Measurements from ENCODE around the gene WHRN.

WHRN gene

GRCh38 chr9:114480746-114481435 lies 24.4 kb downstream of the WHRN start:
- Histone ChIP-seq H3K9me3 (no peaks in the 10 kb centered on the region), H3K4me1 (no peaks in the 10 kb centered on the region), H3K4me3 (no peak overlapping the region), H3K36me3 (replicated peaks) (no peaks in the 10 kb centered on the region), H3K27me3 (ENCODE audit: low read depth) (no peaks in the 10 kb centered on the region)
- no peak for DNase-seq (ENCODE audit: low spot score in 2 of 2)
- in situ Hi-C loops (cut with MboI; ENCODE audit: low sequenced_read_pairs): no loop called here

- in situ Hi-C loops (cut with MboI; ENCODE audit: low sequenced_read_pairs): no loop called here
- no peak for DNase-seq (ENCODE audit: low spot score in 2 of 2)
- Histone ChIP-seq H3K36me3 (replicated peaks) (no peaks in the 10 kb centered on the region), H3K27me3 (ENCODE audit: low read depth) (no peaks in the 10 kb centered on the region), H3K4me3 (no peak overlapping the region), H3K9me3 (no peaks in the 10 kb centered on the region), H3K4me1 (no peaks in the 10 kb centered on the region)
Observed at GRCh38 chr9:114478871-114479270, 26.4 kb downstream of the WHRN start.

DNA sequence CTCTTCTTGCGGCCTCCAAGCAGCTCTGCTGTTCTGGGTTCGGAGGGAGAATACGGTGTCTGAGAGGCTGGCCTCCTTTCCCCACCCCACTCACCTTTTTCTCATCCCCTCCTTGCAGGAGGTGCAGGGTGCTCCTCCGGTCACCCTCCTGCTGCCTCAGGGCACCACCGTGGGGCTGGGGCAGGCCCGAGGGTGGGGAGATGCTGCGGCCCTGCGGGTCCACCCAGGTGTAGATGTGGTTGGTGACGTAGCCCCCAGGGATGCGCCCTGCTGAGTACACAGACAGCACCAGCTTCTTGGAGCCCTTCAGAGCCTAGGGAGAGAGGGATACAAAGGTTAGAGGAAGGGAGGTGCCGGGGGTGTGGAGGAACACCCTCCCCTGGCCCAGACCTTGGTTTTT lies 26.8 kb downstream of the WHRN start:
- Histone ChIP-seq H3K36me3 (replicated peaks) (no peaks in the 10 kb centered on the region), H3K4me1 (no peaks in the 10 kb centered on the region), H3K27me3 (ENCODE audit: low read depth) (no peaks in the 10 kb centered on the region), H3K4me3 (no peak overlapping the region), H3K9me3 (no peaks in the 10 kb centered on the region)
- in situ Hi-C loops (cut with MboI; ENCODE audit: low sequenced_read_pairs): no loop called here
- no peak for DNase-seq (ENCODE audit: low spot score in 2 of 2)

GRCh38 chr9:114477642-114478041 lies 27.6 kb downstream of the WHRN start:
- no peak for DNase-seq (ENCODE audit: low spot score in 2 of 2)
- Histone ChIP-seq H3K4me1 (no peaks in the 10 kb centered on the region), H3K27me3 (ENCODE audit: low read depth) (no peaks in the 10 kb centered on the region), H3K36me3 (replicated peaks) (no peaks in the 10 kb centered on the region), H3K4me3 (no peak overlapping the region), H3K9me3 (no peaks in the 10 kb centered on the region)
- in situ Hi-C loops (cut with MboI; ENCODE audit: low sequenced_read_pairs): no loop called here

GRCh38 chr9:114476891-114477469 lies 28.3 kb downstream of the WHRN start:
- DNase-seq (ENCODE audit: low spot score in 2 of 2): no peak
- in situ Hi-C loops (cut with MboI; ENCODE audit: low sequenced_read_pairs): no loop called here
- no peaks in the 10 kb centered on the region for H3K27me3 ChIP-seq (ENCODE audit: low read depth)
- no peaks in the 10 kb centered on the region for H3K36me3 ChIP-seq (replicated peaks)
- H3K4me1 ChIP-seq: no peaks in the 10 kb centered on the region
- no peaks in the 10 kb centered on the region for H3K9me3 ChIP-seq
- H3K4me3 ChIP-seq: no peak overlapping the region

DNA sequence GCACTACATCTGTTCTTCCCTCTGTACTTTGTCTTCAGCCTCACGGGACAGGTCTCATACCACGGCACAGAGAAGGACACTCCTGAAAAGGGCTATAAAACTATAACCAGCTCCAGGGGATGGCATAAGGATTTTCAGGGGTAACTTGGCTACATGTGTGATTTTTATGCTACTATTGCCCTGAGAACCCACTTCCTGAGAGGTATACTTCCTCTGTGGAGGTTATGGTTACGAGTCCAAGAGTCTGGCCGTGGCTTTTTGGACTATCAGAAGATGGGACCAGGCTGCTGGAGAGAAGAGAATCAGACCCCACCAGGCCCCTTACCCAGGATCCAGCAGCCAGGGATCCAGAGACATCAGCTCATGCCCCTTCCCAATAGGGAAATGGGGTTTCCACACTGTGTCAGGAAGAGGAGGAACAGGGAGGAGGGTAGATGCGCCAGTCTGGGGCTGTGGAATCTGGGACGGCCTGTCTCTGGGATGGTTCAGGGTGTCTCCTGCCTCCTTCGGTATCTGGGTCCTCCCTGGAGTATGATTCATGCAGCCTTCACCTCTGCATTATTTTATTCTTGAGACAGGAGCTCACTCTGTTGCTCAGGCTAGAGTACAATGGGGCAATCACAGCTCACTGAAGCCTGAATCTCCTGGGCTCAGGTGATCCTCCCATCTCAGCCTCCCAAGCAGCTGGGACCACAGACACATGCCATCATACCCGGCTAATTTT lies 29.7 kb downstream of the WHRN start:
- H3K4me1 ChIP-seq: no peaks in the 10 kb centered on the region
- in situ Hi-C loops (cut with MboI; ENCODE audit: low sequenced_read_pairs): no loop called here
- no peak overlapping the region for H3K4me3 ChIP-seq
- H3K27me3 ChIP-seq (ENCODE audit: low read depth): no peaks in the 10 kb centered on the region
- DNase-seq (ENCODE audit: low spot score in 2 of 2): no peak
- no peaks in the 10 kb centered on the region for H3K36me3 ChIP-seq (replicated peaks)
- H3K9me3 ChIP-seq: no peaks in the 10 kb centered on the region

DNA sequence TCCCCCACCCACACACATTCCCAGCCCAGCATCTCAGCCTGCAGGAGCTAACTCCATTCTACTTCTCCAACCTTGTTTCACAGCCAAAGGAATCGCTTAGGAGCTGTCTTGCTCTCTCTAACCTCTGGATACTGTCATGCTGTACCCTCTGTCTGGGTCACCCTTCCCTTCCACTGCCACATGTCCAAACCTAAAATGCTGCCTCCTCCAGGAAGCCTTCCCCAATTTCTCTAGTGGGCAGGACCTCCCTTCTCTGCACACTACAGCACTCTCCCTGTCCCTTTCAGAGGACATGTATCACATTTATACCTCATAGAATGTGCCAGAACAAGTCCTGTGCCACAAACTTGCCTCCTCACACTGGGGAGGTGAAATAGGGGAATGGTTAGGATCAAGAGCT lies 30.8 kb downstream of the WHRN start:
- no peaks in the 10 kb centered on the region for H3K36me3 ChIP-seq (replicated peaks)
- no peaks in the 10 kb centered on the region for H3K27me3 ChIP-seq (ENCODE audit: low read depth)

DNA sequence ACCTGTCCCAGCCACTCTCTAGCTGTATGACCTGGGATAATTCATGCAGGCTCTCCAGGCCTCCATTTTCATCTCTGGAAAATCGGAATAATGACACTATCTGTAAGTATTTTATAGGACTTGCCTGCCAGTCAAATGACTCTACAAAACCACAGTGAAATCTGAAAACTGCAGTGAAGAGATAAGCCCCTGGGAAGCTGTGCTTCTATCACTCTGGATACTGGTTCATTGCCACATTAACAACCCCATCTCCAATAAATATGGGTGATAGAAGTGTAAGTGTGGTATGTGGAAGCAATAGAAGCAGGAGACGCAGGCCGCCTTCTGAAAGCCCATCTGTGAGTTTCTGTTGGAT lies 31.8 kb downstream of the WHRN start:
- in situ Hi-C loops (cut with MboI; ENCODE audit: low sequenced_read_pairs): no loop called here
- no peak for DNase-seq (ENCODE audit: low spot score in 2 of 2)
- no peak overlapping the region for H3K4me3 ChIP-seq
- no peaks in the 10 kb centered on the region for H3K36me3 ChIP-seq (replicated peaks)
- H3K9me3 ChIP-seq: no peaks in the 10 kb centered on the region
- H3K4me1 ChIP-seq: no peaks in the 10 kb centered on the region
- no peaks in the 10 kb centered on the region for H3K27me3 ChIP-seq (ENCODE audit: low read depth)

More for the DNA sequence above, 30.8 kb downstream of the WHRN start:
- no peak overlapping the region for H3K4me3 ChIP-seq
- in situ Hi-C loops (cut with MboI; ENCODE audit: low sequenced_read_pairs): no loop called here
- H3K4me1 ChIP-seq: no peaks in the 10 kb centered on the region
- H3K9me3 ChIP-seq: no peaks in the 10 kb centered on the region
- no peak for DNase-seq (ENCODE audit: low spot score in 2 of 2)

GRCh38 chr9:114472765-114473446 lies 32.4 kb downstream of the WHRN start:
- no peaks in the 10 kb centered on the region for H3K9me3 ChIP-seq
- in situ Hi-C loops (cut with MboI; ENCODE audit: low sequenced_read_pairs): no loop called here
- no peaks in the 10 kb centered on the region for H3K4me1 ChIP-seq
- H3K27me3 ChIP-seq (ENCODE audit: low read depth): no peaks in the 10 kb centered on the region
- no peak overlapping the region for H3K4me3 ChIP-seq
- no peaks in the 10 kb centered on the region for H3K36me3 ChIP-seq (replicated peaks)
- no peak for DNase-seq (ENCODE audit: low spot score in 2 of 2)

- H3K27me3 ChIP-seq (ENCODE audit: low read depth): no peaks in the 10 kb centered on the region
- in situ Hi-C loops (cut with MboI; ENCODE audit: low sequenced_read_pairs): no loop called here
- H3K9me3 ChIP-seq: no peaks in the 10 kb centered on the region
- DNase-seq (ENCODE audit: low spot score in 2 of 2): no peak
- H3K36me3 ChIP-seq (replicated peaks): no peaks in the 10 kb centered on the region
- no peaks in the 10 kb centered on the region for H3K4me1 ChIP-seq
- no peak overlapping the region for H3K4me3 ChIP-seq
Observed at GRCh38 chr9:114471157-114471556, 34.1 kb downstream of the WHRN start.

DNA sequence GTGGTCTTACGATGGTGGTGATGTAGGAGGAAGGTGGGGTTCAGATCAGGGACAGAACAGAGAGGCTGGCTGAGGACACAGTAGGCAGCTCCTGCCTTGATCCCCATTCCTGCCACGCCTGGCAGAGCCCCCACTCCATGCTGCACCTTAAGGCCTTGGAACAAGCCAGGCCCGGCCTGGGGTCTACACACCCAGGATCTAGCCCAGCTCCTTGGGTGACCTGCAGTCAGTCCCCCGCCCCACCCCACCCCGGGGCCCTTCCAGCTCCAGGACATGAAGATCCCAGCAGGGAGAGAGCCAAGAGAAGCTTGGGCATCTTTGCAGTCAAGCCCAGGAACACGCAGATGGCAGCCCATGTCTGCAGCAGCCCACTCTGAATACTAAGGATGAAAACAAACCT lies 34.7 kb downstream of the WHRN start:
- Histone ChIP-seq H3K4me3 (no peak overlapping the region), H3K36me3 (replicated peaks) (no peaks in the 10 kb centered on the region), H3K27me3 (ENCODE audit: low read depth) (no peaks in the 10 kb centered on the region), H3K9me3 (no peaks in the 10 kb centered on the region), H3K4me1 (no peaks in the 10 kb centered on the region)
- DNase-seq (ENCODE audit: low spot score in 2 of 2): no peak
- in situ Hi-C loops (cut with MboI; ENCODE audit: low sequenced_read_pairs): no loop called here

GRCh38 chr9:114470121-114470520 lies 35.2 kb downstream of the WHRN start:
- Histone ChIP-seq H3K4me1 (no peaks in the 10 kb centered on the region), H3K27me3 (ENCODE audit: low read depth) (no peaks in the 10 kb centered on the region), H3K9me3 (no peaks in the 10 kb centered on the region), H3K4me3 (no peak overlapping the region), H3K36me3 (replicated peaks) (no peaks in the 10 kb centered on the region)
- in situ Hi-C loops (cut with MboI; ENCODE audit: low sequenced_read_pairs): no loop called here
- no peak for DNase-seq (ENCODE audit: low spot score in 2 of 2)

DNA sequence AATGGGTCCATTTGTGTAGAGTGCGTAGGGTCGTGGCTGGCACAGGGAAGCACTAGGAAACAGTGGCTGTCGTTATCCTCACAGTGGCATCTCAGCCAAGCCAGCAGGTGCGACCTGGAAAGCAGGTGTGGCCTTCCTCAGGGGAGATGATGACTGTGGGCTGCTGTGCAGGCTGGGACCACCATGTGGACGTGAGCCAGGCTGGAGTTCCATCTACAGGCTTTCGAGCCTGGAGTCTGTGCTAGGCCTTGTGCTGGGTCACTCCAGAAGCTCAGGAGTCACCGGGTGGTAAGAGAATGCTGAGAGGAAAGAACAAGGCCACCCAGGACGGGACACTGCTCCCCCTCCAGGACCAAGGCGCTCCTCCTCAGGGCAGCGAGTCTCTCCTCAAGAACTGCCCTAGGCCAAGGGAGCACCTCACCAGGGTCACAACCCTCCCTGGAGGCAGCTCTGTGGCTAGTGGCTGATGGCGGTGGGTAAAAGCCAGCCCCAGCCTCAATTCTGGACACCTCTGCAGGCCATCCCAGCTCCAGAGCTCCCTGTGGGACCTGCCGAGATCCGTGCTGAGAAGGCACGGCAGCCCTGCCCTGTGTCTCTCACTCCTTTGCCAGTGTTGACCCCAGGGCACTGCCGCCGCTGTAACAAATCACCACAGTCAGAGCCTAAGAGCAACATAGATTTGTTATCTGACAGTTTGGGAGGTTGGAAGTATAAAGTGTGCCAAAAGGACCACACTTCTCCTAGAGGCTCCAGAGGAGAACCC lies 36.0 kb downstream of the WHRN start:
- in situ Hi-C loops (cut with MboI; ENCODE audit: low sequenced_read_pairs): no loop called here
- H3K27me3 ChIP-seq (ENCODE audit: low read depth): no peaks in the 10 kb centered on the region
- H3K4me3 ChIP-seq: no peak overlapping the region
- DNase-seq (ENCODE audit: low spot score in 2 of 2): no peak
- H3K9me3 ChIP-seq: no peaks in the 10 kb centered on the region
- H3K4me1 ChIP-seq: peaks cover 4% of the 10 kb centered on the region; the same call in 1 of the 2 replicates
- H3K36me3 ChIP-seq (replicated peaks): no peaks in the 10 kb centered on the region

All from HAP-1 (cell line).